ENCODE results near the gene MMP7. TPM values are rescaled to one million over a fixed set of nuclear protein-coding genes. Genes with fewer than 3 reads are reported as not detected.

MMP7 gene
- total RNA-seq, 1 experiment from 2014 or later: not detected

GRCh38 chr11:102516179-102516578 lies 14.4 kb downstream of the MMP7 start:
- Histone ChIP-seq H2BK15ac (ENCODE audit: low read depth, low read length) (no peak overlapping the region), H3K4me1 (ENCODE audit: insufficient read depth, low read length) (no peaks in the 10 kb centered on the region), H2BK20ac (ENCODE audit: low read depth, low read length, poor library complexity, severe bottlenecking) (no peak overlapping the region), H3K4ac (ENCODE audit: low read depth, low read length) (no peak overlapping the region), H4K91ac (ENCODE audit: insufficient read length, low read depth, low read length) (no peak overlapping the region), H3K14ac (ENCODE audit: insufficient read depth, low read length) (no peak overlapping the region), H3K4me2 (ENCODE audit: insufficient read depth, insufficient read length, low read length) (no peak overlapping the region), H2AFZ (ENCODE audit: low read length) (no peak overlapping the region), H3K18ac (ENCODE audit: insufficient read length, low read depth, low read length) (no peak overlapping the region), H2BK12ac (ENCODE audit: insufficient read length, low read depth, low read length) (no peak overlapping the region), H2AK5ac (ENCODE audit: insufficient read length, low read length) (no peak overlapping the region), H3K27me3 (ENCODE audit: insufficient read depth, low read length) (no peaks in the 10 kb centered on the region), H3K23ac (ENCODE audit: insufficient read length, low read depth, low read length) (no peak overlapping the region), H4K20me1 (ENCODE audit: control insufficient read depth, insufficient read depth, insufficient read length) (no peaks in the 10 kb centered on the region), H4K5ac (ENCODE audit: insufficient read length, low read depth, low read length) (no peak overlapping the region), H4K8ac (replicated peaks; ENCODE audit: insufficient read length, low read depth, low read length) (peak overlapping the region; percentile 92), H3K56ac (ENCODE audit: insufficient read length, low read depth, low read length) (no peak overlapping the region), H3K9me3 (ENCODE audit: control insufficient read depth, low read depth, low read length) (no peaks in the 10 kb centered on the region), H3T11ph (ENCODE audit: low read length) (no peak overlapping the region), H3K79me2 (ENCODE audit: insufficient read depth, low read length) (no peaks in the 10 kb centered on the region), H2BK5ac (ENCODE audit: insufficient read length, low read length) (no peak overlapping the region), H3K79me1 (ENCODE audit: insufficient read depth, low read depth, low read length, poor library complexity, severe bottlenecking) (no peaks in the 10 kb centered on the region), H3K9ac (ENCODE audit: extremely low read depth, insufficient read length, low read length) (no peak overlapping the region), H2BK120ac (ENCODE audit: low read depth, low read length, poor library complexity, severe bottlenecking) (no peak overlapping the region), H3K23me2 (ENCODE audit: insufficient read length, low read depth, low read length, poor library complexity, severe bottlenecking) (no peaks in the 10 kb centered on the region), H3K27ac (ENCODE audit: insufficient read length, low read depth, low read length) (no peak overlapping the region)
- DNase-seq: no peak
- no peak overlapping the region for H3K4me3 Mint-ChIP-seq
- no peak for TF ChIP-seq CTCF (conservative IDR thresholded peaks at IDR 0.05)
- no peaks in the 10 kb centered on the region; the same call in 1 of the 2 replicates for H3K27me3 Mint-ChIP-seq (ENCODE audit: low read depth)
- no peaks in the 10 kb centered on the region; a peak in 1 of 5 replicates for H3K9me3 Mint-ChIP-seq
- H3K27ac Mint-ChIP-seq: no peak overlapping the region
- WGBS (ENCODE audit: extremely low coverage, insufficient read length, low lambda C conversion rate): no CpG with 5 or more reads among the region's 4 CpGs
- H3K36me3 Mint-ChIP-seq (ENCODE audit: insufficient read depth in 1 of 3, low read depth in 3 of 3): no peaks in the 10 kb centered on the region
- no peaks in the 10 kb centered on the region for H3K4me1 Mint-ChIP-seq
